ENCODE data around the gene EGR1. TPM values are rescaled to one million over a fixed set of nuclear protein-coding genes. Genes with fewer than 3 reads are reported as not detected.

The EGR1 gene
- total RNA-seq, 2 experiments from 2014 or later, result 0.13 to 1.1 TPM

- no peak for TF ChIP-seq CTCF (conservative IDR thresholded peaks at IDR 0.05; ENCODE audit: low read length)
- TF ChIP-seq EZH2phosphoT487 (IDR thresholded peaks at IDR 0.05; ENCODE audit: borderline replicate concordance, low read depth, low read length), result no peak
- ChIA-PET CTCF (ENCODE audit: unreplicated experiment) (no interaction called here), POLR2A (no interaction called here)
- Histone ChIP-seq H3K4me2 (ENCODE audit: low read length) (no peak overlapping the region), H3K9me2 (ENCODE audit: insufficient read depth, low read length) (no peaks in the 10 kb centered on the region), H3K79me2 (ENCODE audit: insufficient read depth, low read depth, low read length) (no peaks in the 10 kb centered on the region), H3K27ac (ENCODE audit: low read depth, low read length, poor library complexity, severe bottlenecking) (no peak overlapping the region), H3K36me3 (ENCODE audit: insufficient read depth, low read length) (no peaks in the 10 kb centered on the region), H4K20me1 (ENCODE audit: insufficient read depth, low read length) (no peaks in the 10 kb centered on the region), H3K9me3 (ENCODE audit: low read length) (no peaks in the 10 kb centered on the region), H3K4me1 (ENCODE audit: insufficient read depth, low read length, poor library complexity, severe bottlenecking) (peaks cover 44% of the 10 kb centered on the region), H3K4me3 (ENCODE audit: low read depth, low read length, poor library complexity, severe bottlenecking) (no peak overlapping the region), H2AFZ (ENCODE audit: low read length) (no peak overlapping the region)
- no TSS peak for BruUV-seq (replicated peaks)
- DNase-seq (ENCODE audit: low spot score), result no peak
- intact Hi-C loops (cut with micrococcal nuclease; ENCODE audit: unreplicated experiment), result no loop called here
Measured at GRCh38 chr5:138461343-138462125, 3.7 kb upstream of the EGR1 start.

GRCh38 chr5:138463419-138464007 is 1.8 kb upstream of the EGR1 start:
- H3K4me2 ChIP-seq (ENCODE audit: low read length), result peak overlapping the region; percentile 91
- H2AFZ ChIP-seq (ENCODE audit: low read length), result peak overlapping the region; percentile 93; the same call in 1 of the 2 replicates
- H3K79me2 ChIP-seq (ENCODE audit: insufficient read depth, low read depth, low read length), result no peaks in the 10 kb centered on the region
- no peak for DNase-seq (ENCODE audit: low spot score)
- peak overlapping the region; percentile 74 for H3K4me3 ChIP-seq (ENCODE audit: low read depth, low read length, poor library complexity, severe bottlenecking)
- intact Hi-C loops (cut with micrococcal nuclease; ENCODE audit: unreplicated experiment), result loop anchor here (1.0 kb wide), 3 partner anchors 29 to 80 kb away; partner anchors contain the start of gene ETF1
- peak overlapping the region; percentile 48 for H3K27ac ChIP-seq (ENCODE audit: low read depth, low read length, poor library complexity, severe bottlenecking)
- CTCF ChIA-PET (ENCODE audit: unreplicated experiment), result interaction anchor here (0.6 kb wide), 1 partner anchor 9 kb away, joined by 3 read pairs; no protein-coding TSS in a partner anchor
- no peaks in the 10 kb centered on the region for H4K20me1 ChIP-seq (ENCODE audit: insufficient read depth, low read length)
- no peaks in the 10 kb centered on the region for H3K9me2 ChIP-seq (ENCODE audit: insufficient read depth, low read length)
- peaks cover 38% of the 10 kb centered on the region for H3K4me1 ChIP-seq (ENCODE audit: insufficient read depth, low read length, poor library complexity, severe bottlenecking)
- POLR2A ChIA-PET, result no interaction called here
- TF ChIP-seq CTCF (conservative IDR thresholded peaks at IDR 0.05; ENCODE audit: low read length) (no peak), EZH2phosphoT487 (IDR thresholded peaks at IDR 0.05; ENCODE audit: borderline replicate concordance, low read depth, low read length) (no peak)
- no peaks in the 10 kb centered on the region for H3K9me3 ChIP-seq (ENCODE audit: low read length)
- no peaks in the 10 kb centered on the region for H3K36me3 ChIP-seq (ENCODE audit: insufficient read depth, low read length)
- no TSS peak for BruUV-seq (replicated peaks)

- Histone ChIP-seq H3K27ac (ENCODE audit: low read depth, low read length, poor library complexity, severe bottlenecking) (peak overlapping the region; percentile 76), H3K79me2 (ENCODE audit: insufficient read depth, low read depth, low read length) (no peaks in the 10 kb centered on the region), H3K9me3 (ENCODE audit: low read length) (no peaks in the 10 kb centered on the region), H3K36me3 (ENCODE audit: insufficient read depth, low read length) (no peaks in the 10 kb centered on the region), H3K9me2 (ENCODE audit: insufficient read depth, low read length) (no peaks in the 10 kb centered on the region), H2AFZ (ENCODE audit: low read length) (peak overlapping the region; percentile 93), H3K4me1 (ENCODE audit: insufficient read depth, low read length, poor library complexity, severe bottlenecking) (peaks cover 34% of the 10 kb centered on the region), H4K20me1 (ENCODE audit: insufficient read depth, low read length) (no peaks in the 10 kb centered on the region), H3K4me2 (ENCODE audit: low read length) (peak overlapping the region; percentile 91), H3K4me3 (ENCODE audit: low read depth, low read length, poor library complexity, severe bottlenecking) (peak overlapping the region; percentile 74)
- ChIA-PET POLR2A (no interaction called here), CTCF (ENCODE audit: unreplicated experiment) (no interaction called here)
- TSS peak; percentile 73 for BruUV-seq (replicated peaks)
- peak; percentile 85 for TF ChIP-seq CTCF (conservative IDR thresholded peaks at IDR 0.05; ENCODE audit: low read length)
- no peak for TF ChIP-seq EZH2phosphoT487 (IDR thresholded peaks at IDR 0.05; ENCODE audit: borderline replicate concordance, low read depth, low read length)
- intact Hi-C loops (cut with micrococcal nuclease; ENCODE audit: unreplicated experiment), result loop anchor here (1.0 kb wide), 3 partner anchors 28 to 79 kb away; partner anchors contain the start of gene ETF1
- peak; percentile 95 for DNase-seq (ENCODE audit: low spot score)
Measured at GRCh38 chr5:138464008-138464387, 1.3 kb upstream of the EGR1 start.

Measured in OCI-LY7 (cell line).